Activated CD8-positive, alpha-beta memory T cell treated with anti-CD3 and anti-CD28 coated beads, Interleukin-2, amount 50 U/mL, for 48 hours (primary cell): ENCODE measurements around the gene RGP1.

Source experiments
- DNase-seq: peaks from one replicate; pipeline ENCODE4 v3.0.0-alpha.2; 2020

RGP1 gene

GRCh38 chr9:35776018-35776417 is 26.9 kb downstream of the RGP1 start:
- no peak for DNase-seq

- no peak for DNase-seq
Observed at GRCh38 chr9:35778496-35778895, 29.4 kb downstream of the RGP1 start.

GRCh38 chr9:35781066-35781465 is 32.0 kb downstream of the RGP1 start:
- no peak for DNase-seq

GRCh38 chr9:35783418-35783817 is 34.3 kb downstream of the RGP1 start:
- no peak for DNase-seq

GRCh38 chr9:35789541-35789940 is 40.5 kb downstream of the RGP1 start:
- DNase-seq: no peak

GRCh38 chr9:35790025-35790384 is 40.9 kb downstream of the RGP1 start:
- DNase-seq: no peak

- DNase-seq: peak; percentile 67
Observed at GRCh38 chr9:35790385-35791296, 41.6 kb downstream of the RGP1 start.

- DNase-seq: no peak
Observed at GRCh38 chr9:35791297-35791921, 42.3 kb downstream of the RGP1 start, which contains the start of gene NPR2. TSS of gene NPR2 (plus strand) at chr9:35791591. CDS start at chr9:35792409, 818 bp downstream.

- DNase-seq: no peak
Observed at GRCh38 chr9:35792024-35792813, 43.1 kb downstream of the RGP1 start.

GRCh38 chr9:35792826-35793225 is 43.7 kb downstream of the RGP1 start:
- DNase-seq: no peak

GRCh38 chr9:35793461-35793860 is 44.4 kb downstream of the RGP1 start:
- DNase-seq: no peak

- DNase-seq: no peak
Observed at GRCh38 chr9:35795695-35796094, 46.6 kb downstream of the RGP1 start.

GRCh38 chr9:35797311-35798109 is 48.4 kb downstream of the RGP1 start:
- DNase-seq: no peak

- no peak for DNase-seq
Observed at GRCh38 chr9:35798658-35799374, 49.7 kb downstream of the RGP1 start.

GRCh38 chr9:35800530-35800929 is 51.4 kb downstream of the RGP1 start:
- no peak for DNase-seq

GRCh38 chr9:35801328-35802128 is 52.4 kb downstream of the RGP1 start:
- no peak for DNase-seq

- DNase-seq: no peak
Observed at GRCh38 chr9:35806101-35806500, 57.0 kb downstream of the RGP1 start.
